ENCODE measurements around the gene GNGT1.

- TF ChIP-seq CTCF (IDR thresholded peaks at IDR 0.05 in 4 of 5, conservative IDR thresholded peaks at IDR 0.05 in 1 of 5) (no peak), POLR2A (IDR thresholded peaks at IDR 0.05) (no peak)
These were observed 21.8 kb upstream of the GNGT1 start for GRCh38 chr7:93884541-93884940.

All from gastrocnemius medialis (tissue), 4 donors.